Sigmoid colon (tissue), 3 donors: ENCODE measurements around the gene PARP12.

Source experiments
- POLR2A ChIP-seq, 2 donors: fragments of 450-650 bp; IDR thresholded peaks; one replicate each; pipeline ENCODE4 v1.6.1; 2016; ENCODE audit warnings: antibody characterized with exemption in 2 of 2, mild to moderate bottlenecking in 2 of 2, moderate library complexity in 2 of 2
- TF ChIP-seq, protein P1 (sequence below), 4 experiments: fragments of 450-650 bp in 3 of 4; fragments of 200-600 bp in 1 of 4; IDR thresholded peaks; one replicate each; pipeline ENCODE4 v1.5.1; 2016 to 2019; ENCODE audit warnings: antibody characterized with exemption in 4 of 4, mild to moderate bottlenecking in 3 of 4, moderate library complexity in 2 of 4

DNA sequence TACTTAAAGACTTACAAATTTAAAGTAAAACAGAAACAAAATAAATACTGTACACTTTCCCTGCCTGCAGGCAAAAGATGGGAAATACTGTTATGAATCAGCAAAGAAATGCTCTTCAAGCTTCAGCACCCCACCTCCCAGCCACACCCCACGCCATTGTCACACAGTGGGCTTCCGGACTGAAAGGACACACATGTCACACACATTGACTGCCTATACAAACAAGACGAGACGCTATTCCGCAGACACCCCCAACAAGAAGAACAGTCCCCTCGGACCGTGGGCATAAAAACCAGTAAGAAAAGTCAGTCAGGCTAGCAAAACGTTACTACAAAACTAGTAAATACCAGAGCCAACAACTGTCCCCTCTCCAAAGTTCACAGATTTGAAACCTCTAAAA is 22.2 kb upstream of the PARP12 start:
- no peak for TF ChIP-seq POLR2A (IDR thresholded peaks at IDR 0.05)
- TF ChIP-seq, protein P1, sequence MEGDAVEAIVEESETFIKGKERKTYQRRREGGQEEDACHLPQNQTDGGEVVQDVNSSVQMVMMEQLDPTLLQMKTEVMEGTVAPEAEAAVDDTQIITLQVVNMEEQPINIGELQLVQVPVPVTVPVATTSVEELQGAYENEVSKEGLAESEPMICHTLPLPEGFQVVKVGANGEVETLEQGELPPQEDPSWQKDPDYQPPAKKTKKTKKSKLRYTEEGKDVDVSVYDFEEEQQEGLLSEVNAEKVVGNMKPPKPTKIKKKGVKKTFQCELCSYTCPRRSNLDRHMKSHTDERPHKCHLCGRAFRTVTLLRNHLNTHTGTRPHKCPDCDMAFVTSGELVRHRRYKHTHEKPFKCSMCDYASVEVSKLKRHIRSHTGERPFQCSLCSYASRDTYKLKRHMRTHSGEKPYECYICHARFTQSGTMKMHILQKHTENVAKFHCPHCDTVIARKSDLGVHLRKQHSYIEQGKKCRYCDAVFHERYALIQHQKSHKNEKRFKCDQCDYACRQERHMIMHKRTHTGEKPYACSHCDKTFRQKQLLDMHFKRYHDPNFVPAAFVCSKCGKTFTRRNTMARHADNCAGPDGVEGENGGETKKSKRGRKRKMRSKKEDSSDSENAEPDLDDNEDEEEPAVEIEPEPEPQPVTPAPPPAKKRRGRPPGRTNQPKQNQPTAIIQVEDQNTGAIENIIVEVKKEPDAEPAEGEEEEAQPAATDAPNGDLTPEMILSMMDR (IDR thresholded peaks at IDR 0.05): no peak
